Measurements from ENCODE around the gene RANBP9. TPM values are rescaled to one million over a fixed set of nuclear protein-coding genes. Genes with fewer than 3 reads are reported as not detected.
A peak's percentile ranks its signal among the peaks of the same experiment; 100 is the strongest.

RANBP9 gene
- total and polyA plus RNA-seq, 4 donors = 5.8 to 25.2 (median 14.1) TPM

DNA sequence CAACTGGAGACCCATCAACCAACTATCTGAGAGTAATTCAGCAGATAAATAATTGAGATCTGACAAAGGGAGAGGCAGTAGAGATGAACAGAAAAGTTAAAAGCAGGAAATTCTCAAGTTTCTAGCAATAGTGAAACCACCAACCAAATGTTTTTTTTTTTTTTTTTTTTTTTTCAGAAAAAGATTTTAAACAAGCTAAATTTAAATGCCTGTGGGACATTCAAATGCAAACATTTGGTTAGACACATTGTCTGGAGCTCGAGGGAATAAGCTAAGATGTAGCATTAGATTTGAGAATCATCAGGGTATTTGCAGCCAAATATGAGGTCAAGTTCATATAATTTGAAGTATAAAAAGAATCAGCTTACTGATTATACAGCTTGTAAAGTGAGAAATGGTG, 16.4 kb downstream of the RANBP9 start:
- TF ChIP-seq GABPA (IDR thresholded peaks at IDR 0.05 in 1 of 2, conservative IDR thresholded peaks at IDR 0.05 in 1 of 2) (no peak), YY1 (IDR thresholded peaks at IDR 0.05) (no peak), EGR1 (IDR thresholded peaks at IDR 0.05; ENCODE audit: low read depth in 2 of 2) (no peak), JUND (IDR thresholded peaks at IDR 0.05) (no peak)
- TF ChIP-seq, protein P1, sequence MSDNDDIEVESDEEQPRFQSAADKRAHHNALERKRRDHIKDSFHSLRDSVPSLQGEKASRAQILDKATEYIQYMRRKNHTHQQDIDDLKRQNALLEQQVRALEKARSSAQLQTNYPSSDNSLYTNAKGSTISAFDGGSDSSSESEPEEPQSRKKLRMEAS (IDR thresholded peaks at IDR 0.05) = no peak
- Histone ChIP-seq H3K4me3 (ENCODE audit: low read depth in 1 of 3, low read length in 3 of 3) (no peak overlapping the region), H3K27ac (ENCODE audit: low read depth in 1 of 2, low read length in 2 of 2) (no peak overlapping the region), H3K27me3 (ENCODE audit: control insufficient read depth in 4 of 4, insufficient read depth in 4 of 4, low read length in 3 of 4) (no peaks in the 10 kb centered on the region), H3K36me3 (ENCODE audit: control insufficient read depth in 4 of 4, insufficient read depth in 3 of 4, low read depth in 1 of 4, low read length in 3 of 4) (peaks cover 0 to 7% (median 2%) of the 10 kb centered on the region in 4 donors), H3K9me3 (ENCODE audit: control insufficient read depth in 4 of 4, low read length in 3 of 4) (no peaks in the 10 kb centered on the region), H3K4me1 (ENCODE audit: control insufficient read depth in 4 of 4, insufficient read depth in 4 of 4, low read length in 3 of 4) (peaks cover 0 to 3% (median 0%) of the 10 kb centered on the region in 4 donors), H3K9ac (ENCODE audit: low read depth in 1 of 2, low read length in 2 of 2) (no peak overlapping the region)
- 80% methylated on average over 1 of the region's 1 CpG for WGBS
- DNase-seq (ENCODE audit: low spot score) = no peak

DNA sequence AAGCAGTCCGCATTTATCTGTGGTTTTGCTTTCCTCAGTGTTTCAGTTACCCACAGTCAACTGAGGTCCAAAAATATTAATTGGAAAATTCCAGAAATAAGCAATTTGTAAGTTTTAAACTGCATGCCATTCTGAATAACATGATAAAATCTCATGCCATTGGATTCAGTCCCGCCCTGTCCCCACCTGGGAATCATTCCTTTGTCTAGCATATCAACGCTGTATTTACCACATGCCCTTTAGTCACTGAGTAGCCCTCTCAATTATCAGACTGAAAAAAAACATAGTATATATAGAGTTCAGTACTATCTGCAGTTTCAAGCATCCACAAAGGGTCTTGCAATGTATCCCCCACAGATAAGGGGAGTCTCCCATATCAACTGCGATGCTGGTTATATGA, 17.1 kb downstream of the RANBP9 start:
- Histone ChIP-seq H3K36me3 (ENCODE audit: control insufficient read depth in 4 of 4, insufficient read depth in 3 of 4, low read depth in 1 of 4, low read length in 3 of 4) (peaks cover 0 to 7% (median 2%) of the 10 kb centered on the region in 4 donors), H3K27ac (ENCODE audit: low read depth in 1 of 2, low read length in 2 of 2) (no peak overlapping the region), H3K4me3 (ENCODE audit: low read depth in 1 of 3, low read length in 3 of 3) (no peak overlapping the region), H3K9me3 (ENCODE audit: control insufficient read depth in 4 of 4, low read length in 3 of 4) (no peaks in the 10 kb centered on the region), H3K27me3 (ENCODE audit: control insufficient read depth in 4 of 4, insufficient read depth in 4 of 4, low read length in 3 of 4) (no peaks in the 10 kb centered on the region), H3K9ac (ENCODE audit: low read depth in 1 of 2, low read length in 2 of 2) (no peak overlapping the region), H3K4me1 (ENCODE audit: control insufficient read depth in 4 of 4, insufficient read depth in 4 of 4, low read length in 3 of 4) (peaks cover 0 to 3% (median under 1%) of the 10 kb centered on the region in 4 donors)
- DNase-seq (ENCODE audit: low spot score) = no peak
- TF ChIP-seq SP1 (IDR thresholded peaks at IDR 0.05) = no peak
- no peak for TF ChIP-seq TAF1 (conservative IDR thresholded peaks at IDR 0.05)
- TF ChIP-seq, protein P2, sequence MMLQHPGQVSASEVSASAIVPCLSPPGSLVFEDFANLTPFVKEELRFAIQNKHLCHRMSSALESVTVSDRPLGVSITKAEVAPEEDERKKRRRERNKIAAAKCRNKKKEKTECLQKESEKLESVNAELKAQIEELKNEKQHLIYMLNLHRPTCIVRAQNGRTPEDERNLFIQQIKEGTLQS (IDR thresholded peaks at IDR 0.05) = no peak
- TF ChIP-seq, protein P1 (IDR thresholded peaks at IDR 0.05) = no peak
- no peak for TF ChIP-seq FOXA1 (IDR thresholded peaks at IDR 0.05)
- 92% methylated on average over 4 of the region's 4 CpGs for WGBS

DNA sequence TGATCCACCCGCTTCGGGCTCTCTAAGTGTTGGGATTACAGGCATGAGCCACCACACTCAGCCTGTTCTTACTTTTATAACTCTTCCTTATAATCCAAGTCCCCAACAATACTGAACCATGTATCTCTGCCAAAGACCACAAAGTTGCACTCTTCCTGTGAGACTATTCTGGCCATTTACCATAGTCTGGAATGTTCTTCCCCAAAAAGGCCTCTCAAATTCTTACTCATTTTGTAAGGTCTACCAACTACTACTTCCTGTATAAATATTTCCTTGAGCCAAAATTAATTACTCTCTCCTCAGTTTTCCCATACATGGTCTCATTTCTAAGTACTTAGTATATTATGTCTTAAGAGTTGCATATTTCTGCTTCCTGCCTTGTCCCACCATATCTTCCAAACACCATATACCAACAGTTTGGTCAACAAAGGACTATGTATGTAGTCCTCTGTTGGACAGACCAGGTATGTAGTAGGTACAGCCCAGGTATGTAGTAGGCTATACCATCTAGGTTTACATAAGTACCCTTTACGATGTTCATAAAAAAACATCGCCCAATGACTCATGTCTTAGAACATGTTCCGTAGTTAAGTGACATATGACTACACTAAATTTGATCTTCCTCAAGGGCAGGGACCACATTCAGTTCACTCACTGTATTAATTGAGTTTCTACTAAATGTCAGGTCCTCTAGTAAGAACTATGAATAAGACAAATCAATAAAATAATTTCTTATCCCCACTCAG, 22.0 kb downstream of the RANBP9 start:
- peak overlapping the region in 1 of 2 donors; percentile 1 for H3K27ac ChIP-seq (ENCODE audit: low read depth in 1 of 2, low read length in 2 of 2)
- TF ChIP-seq TAF1 (conservative IDR thresholded peaks at IDR 0.05) (no peak), SP1 (IDR thresholded peaks at IDR 0.05) (no peak), JUND (IDR thresholded peaks at IDR 0.05) (no peak), HNF4A (conservative IDR thresholded peaks at IDR 0.05) (no peak)
- TF ChIP-seq, protein P3, sequence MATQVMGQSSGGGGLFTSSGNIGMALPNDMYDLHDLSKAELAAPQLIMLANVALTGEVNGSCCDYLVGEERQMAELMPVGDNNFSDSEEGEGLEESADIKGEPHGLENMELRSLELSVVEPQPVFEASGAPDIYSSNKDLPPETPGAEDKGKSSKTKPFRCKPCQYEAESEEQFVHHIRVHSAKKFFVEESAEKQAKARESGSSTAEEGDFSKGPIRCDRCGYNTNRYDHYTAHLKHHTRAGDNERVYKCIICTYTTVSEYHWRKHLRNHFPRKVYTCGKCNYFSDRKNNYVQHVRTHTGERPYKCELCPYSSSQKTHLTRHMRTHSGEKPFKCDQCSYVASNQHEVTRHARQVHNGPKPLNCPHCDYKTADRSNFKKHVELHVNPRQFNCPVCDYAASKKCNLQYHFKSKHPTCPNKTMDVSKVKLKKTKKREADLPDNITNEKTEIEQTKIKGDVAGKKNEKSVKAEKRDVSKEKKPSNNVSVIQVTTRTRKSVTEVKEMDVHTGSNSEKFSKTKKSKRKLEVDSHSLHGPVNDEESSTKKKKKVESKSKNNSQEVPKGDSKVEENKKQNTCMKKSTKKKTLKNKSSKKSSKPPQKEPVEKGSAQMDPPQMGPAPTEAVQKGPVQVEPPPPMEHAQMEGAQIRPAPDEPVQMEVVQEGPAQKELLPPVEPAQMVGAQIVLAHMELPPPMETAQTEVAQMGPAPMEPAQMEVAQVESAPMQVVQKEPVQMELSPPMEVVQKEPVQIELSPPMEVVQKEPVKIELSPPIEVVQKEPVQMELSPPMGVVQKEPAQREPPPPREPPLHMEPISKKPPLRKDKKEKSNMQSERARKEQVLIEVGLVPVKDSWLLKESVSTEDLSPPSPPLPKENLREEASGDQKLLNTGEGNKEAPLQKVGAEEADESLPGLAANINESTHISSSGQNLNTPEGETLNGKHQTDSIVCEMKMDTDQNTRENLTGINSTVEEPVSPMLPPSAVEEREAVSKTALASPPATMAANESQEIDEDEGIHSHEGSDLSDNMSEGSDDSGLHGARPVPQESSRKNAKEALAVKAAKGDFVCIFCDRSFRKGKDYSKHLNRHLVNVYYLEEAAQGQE (IDR thresholded peaks at IDR 0.05) = no peak

More for the DNA sequence above, 22.0 kb downstream of the RANBP9 start:
- no peaks in the 10 kb centered on the region for H3K27me3 ChIP-seq (ENCODE audit: control insufficient read depth in 4 of 4, insufficient read depth in 4 of 4, low read length in 3 of 4)
- no peak for DNase-seq (ENCODE audit: low spot score)
- H3K4me3 ChIP-seq (ENCODE audit: low read depth in 1 of 3, low read length in 3 of 3) = no peak overlapping the region
- WGBS = 95% methylated on average over 5 of the region's 5 CpGs
- H3K4me1 ChIP-seq (ENCODE audit: control insufficient read depth in 4 of 4, insufficient read depth in 4 of 4, low read length in 3 of 4) = peaks cover 0 to 4% (median 1%) of the 10 kb centered on the region in 4 donors
- H3K9me3 ChIP-seq (ENCODE audit: control insufficient read depth in 4 of 4, low read length in 3 of 4) = no peaks in the 10 kb centered on the region
- H3K36me3 ChIP-seq (ENCODE audit: control insufficient read depth in 4 of 4, insufficient read depth in 3 of 4, low read depth in 1 of 4, low read length in 3 of 4) = peaks cover 0 to 4% (median 2%) of the 10 kb centered on the region in 4 donors
- no peak overlapping the region for H3K9ac ChIP-seq (ENCODE audit: low read depth in 1 of 2, low read length in 2 of 2)

All from liver (tissue), 9 donors.